ENCODE results near the gene CPNE4.
A peak's percentile ranks its signal among the peaks of the same experiment; 100 is the strongest.
"Not testable (repeated sequence)": the region's sequence is repeated elsewhere in the genome, so short reads cannot be mapped to it uniquely, and the experiment has no call there.

CPNE4 gene

GRCh38 chr3:131518680-131519079 is 516.1 kb downstream of the CPNE4 start:
- DNase-seq: no peak

GRCh38 chr3:131505421-131505820 is 529.4 kb downstream of the CPNE4 start:
- no peak for DNase-seq

GRCh38 chr3:131503320-131503635 is 531.5 kb downstream of the CPNE4 start:
- peak; percentile 38 for DNase-seq

GRCh38 chr3:131502530-131503319 is 532.1 kb downstream of the CPNE4 start, which contains the start of gene MRPL3:
Gene MRPL3 (minus strand): TSS chr3:131502971. CDS start chr3:131502821, 150 bp downstream.
- DNase-seq: peak; percentile 94

GRCh38 chr3:131501949-131502348 is 532.9 kb downstream of the CPNE4 start:
- peak; percentile 9 for DNase-seq

GRCh38 chr3:131494706-131495105 is 540.1 kb downstream of the CPNE4 start:
- DNase-seq: no peak

- DNase-seq: no peak
Measured at GRCh38 chr3:131491775-131492174, 543.0 kb downstream of the CPNE4 start.

- no peak for DNase-seq
Measured at GRCh38 chr3:131491084-131491483, 543.7 kb downstream of the CPNE4 start.

GRCh38 chr3:131486545-131486944 is 548.3 kb downstream of the CPNE4 start:
- not testable (repeated sequence) for DNase-seq

- DNase-seq: no peak
Measured at GRCh38 chr3:131485119-131485518, 549.7 kb downstream of the CPNE4 start.

- no peak for DNase-seq
Measured at GRCh38 chr3:131484496-131485111, 550.2 kb downstream of the CPNE4 start.

Measured in NCI-H69 (cell line).